Esophagus (tissue), 2 donors: Measurements from ENCODE around the gene GPR135. TPM values are rescaled to one million over a fixed set of nuclear protein-coding genes. Genes with fewer than 3 reads are reported as not detected.
A peak's percentile ranks its signal among the peaks of the same experiment; 100 is the strongest.

ENCODE experiments used
- H3K27ac ChIP-seq, 2 donors: one replicate each; pipeline ENCODE4 v1.5.1; 2013; ENCODE audit warnings: low read depth in 2 of 2, mild to moderate bottlenecking in 2 of 2, inconsistent platforms in 1 of 2, low read length in 1 of 2, moderate library complexity in 1 of 2
- H3K27me3 ChIP-seq, 2 donors: one replicate each; pipeline ENCODE4 v1.6.1; 2013; ENCODE audit warnings: low read length in 2 of 2, control low read depth in 1 of 2, mild to moderate bottlenecking in 1 of 2; ENCODE audit not compliant: insufficient read depth in 2 of 2, control insufficient read depth in 1 of 2
- H3K36me3 ChIP-seq, 2 donors: one replicate each; pipeline ENCODE4 v1.6.1; 2013; ENCODE audit warnings: low read length in 1 of 2; ENCODE audit not compliant: control insufficient read depth in 2 of 2, insufficient read depth in 2 of 2
- H3K4me1 ChIP-seq, 2 donors: one replicate each; pipeline ENCODE4 v1.6.1; 2013; ENCODE audit warnings: low read length in 1 of 2; ENCODE audit not compliant: control insufficient read depth in 2 of 2, insufficient read depth in 2 of 2
- H3K4me3 ChIP-seq, 2 donors: one replicate each; pipeline ENCODE4 v1.5.1; 2013; ENCODE audit warnings: low read length in 2 of 2, mild to moderate bottlenecking in 2 of 2, low read depth in 1 of 2, moderate library complexity in 1 of 2
- H3K9me3 ChIP-seq, 2 donors: one replicate each; pipeline ENCODE4 v1.6.1; 2013; ENCODE audit warnings: mild to moderate bottlenecking in 2 of 2, low read depth in 1 of 2, low read length in 1 of 2, moderate library complexity in 1 of 2; ENCODE audit not compliant: control insufficient read depth in 2 of 2, insufficient read depth in 1 of 2
- WGBS, 2 donors: extraction: QIAGEN DNeasy Blood & Tissue Kit; methylation state at CpG; one replicate each; pipeline ENCODE4 v1.1.7; 2013; 5-methylcytosine and 5-hydroxymethylcytosine counted together
- polyA plus RNA-seq, 2 donors: library from polyadenylated mRNA; stranded (reverse); fragments of 200-250 nt; gene quantifications; one replicate each; pipeline ENCODE4 v1.2.3, GENCODE V29; 2013
- donor health status: healthy with polysubstance abuse.
- donor health status: Bipolar disorder and iron deficiency.

The GPR135 gene, protein sequence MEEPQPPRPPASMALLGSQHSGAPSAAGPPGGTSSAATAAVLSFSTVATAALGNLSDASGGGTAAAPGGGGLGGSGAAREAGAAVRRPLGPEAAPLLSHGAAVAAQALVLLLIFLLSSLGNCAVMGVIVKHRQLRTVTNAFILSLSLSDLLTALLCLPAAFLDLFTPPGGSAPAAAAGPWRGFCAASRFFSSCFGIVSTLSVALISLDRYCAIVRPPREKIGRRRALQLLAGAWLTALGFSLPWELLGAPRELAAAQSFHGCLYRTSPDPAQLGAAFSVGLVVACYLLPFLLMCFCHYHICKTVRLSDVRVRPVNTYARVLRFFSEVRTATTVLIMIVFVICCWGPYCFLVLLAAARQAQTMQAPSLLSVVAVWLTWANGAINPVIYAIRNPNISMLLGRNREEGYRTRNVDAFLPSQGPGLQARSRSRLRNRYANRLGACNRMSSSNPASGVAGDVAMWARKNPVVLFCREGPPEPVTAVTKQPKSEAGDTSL
- polyA plus RNA-seq, result under 1 TPM; 0.43 to 0.52 TPM

- H3K9me3 ChIP-seq, result no peaks in the 10 kb centered on the region
- peak within 1 kb of the TSS; percentile 62 to 64 for H3K4me3 ChIP-seq
- H3K27me3 ChIP-seq, result no peaks in the 10 kb centered on the region
- 19 to 29% methylated on average over 26 to 40 of the region's 40 CpGs for WGBS, 2 donors
- H3K36me3 ChIP-seq, result no peaks in the 10 kb centered on the region
- H3K27ac ChIP-seq, result peak within 1 kb of the TSS; percentile 45 to 67
- peaks cover 6 to 7% of the 10 kb centered on the region in 2 donors for H3K4me1 ChIP-seq
Observed at GRCh38 chr14:59465316-59466135, at the start of gene GPR135. Gene GPR135, minus strand, starts transcription at chr14:59465380. Its CDS starts 154 bp downstream, at chr14:59465226.

DNA sequence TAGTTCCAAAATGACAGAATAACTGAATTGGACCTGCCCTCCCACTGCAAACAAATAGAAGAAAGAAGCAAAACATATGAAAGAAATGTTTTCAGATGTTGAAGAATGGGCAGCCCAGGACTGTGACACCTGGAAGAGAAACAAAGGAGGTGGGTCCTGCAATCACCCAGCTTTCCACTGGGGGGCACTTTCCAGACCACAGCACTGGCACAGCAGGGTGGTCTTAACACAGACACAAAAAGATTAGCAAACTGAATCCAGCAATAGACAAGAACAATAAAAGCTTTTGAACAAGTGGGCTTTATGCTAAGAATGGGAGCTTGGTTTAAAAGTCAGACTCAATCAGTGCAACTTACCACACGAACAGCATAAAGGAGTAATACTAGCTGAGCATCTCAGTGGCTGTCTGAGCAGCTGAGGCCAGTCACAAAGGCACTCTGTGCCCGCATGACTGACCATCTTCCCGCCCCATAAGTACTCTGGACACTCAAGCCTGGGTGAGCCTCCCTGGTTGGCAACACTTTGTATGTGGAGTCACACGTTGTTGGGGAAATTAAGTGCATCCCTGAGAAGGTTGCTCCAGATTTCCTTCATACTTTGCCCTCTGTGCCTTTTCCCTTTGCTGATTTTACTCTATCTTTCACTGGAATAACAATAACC is 46.9 kb upstream of the GPR135 start:
- no peaks in the 10 kb centered on the region for H3K27me3 ChIP-seq
- H3K4me3 ChIP-seq, result no peak overlapping the region
- 62 to 80% methylated on average over 4 of the region's 4 CpGs for WGBS, 2 donors
- no peaks in the 10 kb centered on the region for H3K9me3 ChIP-seq
- H3K4me1 ChIP-seq, result no peaks in the 10 kb centered on the region
- H3K27ac ChIP-seq, result no peak overlapping the region
- no peaks in the 10 kb centered on the region for H3K36me3 ChIP-seq

DNA sequence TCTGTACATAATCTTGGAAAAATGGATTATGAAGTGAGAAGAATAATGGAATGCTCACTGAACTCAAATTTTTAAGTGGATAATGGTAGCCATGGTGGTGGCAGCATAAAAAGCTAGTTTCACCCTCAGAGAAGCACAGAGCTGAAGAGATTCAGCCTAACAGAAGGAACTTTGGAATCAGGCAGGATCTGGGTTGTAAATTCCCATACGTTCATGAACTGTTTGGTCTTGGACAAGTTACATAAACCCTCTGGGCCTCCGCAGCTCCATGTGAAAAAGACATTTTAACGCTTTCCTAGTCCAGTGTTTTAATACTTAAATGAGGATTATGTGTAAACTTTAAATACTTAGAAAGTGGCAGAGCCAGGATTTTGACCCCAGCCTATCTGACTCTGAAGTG is 45.8 kb upstream of the GPR135 start:
- 32 to 44% methylated on average over 3 of the region's 3 CpGs for WGBS, 2 donors
- Histone ChIP-seq H3K27ac (no peak overlapping the region), H3K9me3 (no peaks in the 10 kb centered on the region), H3K36me3 (no peaks in the 10 kb centered on the region), H3K27me3 (no peaks in the 10 kb centered on the region), H3K4me1 (no peaks in the 10 kb centered on the region), H3K4me3 (no peak overlapping the region)

DNA sequence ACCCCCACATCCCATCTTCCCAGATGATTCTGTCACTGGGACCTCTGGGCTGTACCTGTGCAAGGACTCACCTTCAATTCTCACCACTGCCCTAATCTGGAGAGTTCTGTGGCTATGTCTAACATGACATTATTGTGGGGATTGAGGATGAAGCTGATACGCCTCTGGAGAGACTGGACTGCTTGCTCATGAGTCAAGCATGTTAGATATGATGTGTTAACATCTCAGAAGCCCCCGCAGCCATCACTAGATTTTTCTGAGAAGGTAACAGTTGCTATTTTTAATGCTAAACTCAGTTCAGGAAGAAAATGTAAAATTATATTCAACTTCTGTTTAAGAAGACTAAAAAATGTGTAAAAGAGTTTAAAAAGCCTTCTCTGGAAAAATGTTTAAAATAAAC is 44.8 kb upstream of the GPR135 start:
- WGBS, 2 donors, result 79 to 85% methylated on average over 2 of the region's 2 CpGs
- H3K27ac ChIP-seq, result no peak overlapping the region

DNA sequence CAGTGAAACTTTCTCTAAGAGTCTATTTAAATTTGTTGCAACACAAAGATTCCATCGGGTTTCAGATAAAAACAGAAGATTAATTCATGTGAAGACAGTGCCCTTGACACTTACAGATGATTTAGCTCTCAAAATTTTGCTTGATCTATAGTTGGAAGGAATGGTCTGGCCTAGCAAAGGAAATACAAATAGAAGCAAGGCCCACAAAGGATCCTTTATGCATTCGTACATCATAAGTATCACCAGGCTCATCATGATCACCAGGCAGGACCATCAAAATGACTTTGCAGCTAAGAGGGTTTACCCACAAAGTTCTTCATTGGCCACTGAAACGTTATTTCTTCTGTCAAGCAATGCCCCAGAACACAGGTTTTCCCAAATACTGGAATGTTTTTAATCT is 43.9 kb upstream of the GPR135 start:
- H3K27me3 ChIP-seq, result no peaks in the 10 kb centered on the region
- 80 to 85% methylated on average over 3 of the region's 3 CpGs for WGBS, 2 donors
- no peaks in the 10 kb centered on the region for H3K36me3 ChIP-seq
- no peaks in the 10 kb centered on the region for H3K9me3 ChIP-seq
- no peak overlapping the region for H3K4me3 ChIP-seq
- H3K4me1 ChIP-seq, result no peaks in the 10 kb centered on the region
- no peak overlapping the region for H3K27ac ChIP-seq

More for the DNA sequence above, 44.8 kb upstream of the GPR135 start:
- Histone ChIP-seq H3K9me3 (no peaks in the 10 kb centered on the region), H3K27me3 (no peaks in the 10 kb centered on the region), H3K4me1 (no peaks in the 10 kb centered on the region), H3K36me3 (no peaks in the 10 kb centered on the region), H3K4me3 (no peak overlapping the region)

DNA sequence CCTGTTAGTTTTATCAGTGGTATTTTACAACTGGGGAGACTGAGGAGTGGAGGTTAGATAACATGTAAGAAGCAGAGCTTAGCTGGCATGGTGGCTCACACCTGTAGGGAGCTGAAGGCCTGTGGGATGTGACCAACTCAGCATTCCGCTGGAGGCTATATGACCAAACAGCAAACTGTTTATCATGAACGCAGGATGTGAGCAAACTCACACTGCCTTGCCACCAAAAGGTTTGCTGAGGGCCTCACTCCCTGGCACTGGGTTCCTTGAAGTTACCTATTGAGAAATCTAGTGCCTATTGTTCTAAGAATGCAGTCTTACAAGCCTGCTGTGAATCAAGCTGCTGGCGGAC is 42.5 kb upstream of the GPR135 start:
- 89% methylated on average over 3 of the region's 3 CpGs for WGBS, 2 donors
- Histone ChIP-seq H3K27me3 (no peaks in the 10 kb centered on the region), H3K4me1 (no peaks in the 10 kb centered on the region), H3K4me3 (no peak overlapping the region), H3K36me3 (no peaks in the 10 kb centered on the region), H3K27ac (no peak overlapping the region), H3K9me3 (no peaks in the 10 kb centered on the region)

- H3K4me3 ChIP-seq, result no peak overlapping the region
- H3K27ac ChIP-seq, result no peak overlapping the region
- no peaks in the 10 kb centered on the region for H3K36me3 ChIP-seq
- no peaks in the 10 kb centered on the region for H3K4me1 ChIP-seq
- H3K27me3 ChIP-seq, result no peaks in the 10 kb centered on the region
- no peaks in the 10 kb centered on the region for H3K9me3 ChIP-seq
Observed at GRCh38 chr14:59507063-59507751, 42.0 kb upstream of the GPR135 start.

DNA sequence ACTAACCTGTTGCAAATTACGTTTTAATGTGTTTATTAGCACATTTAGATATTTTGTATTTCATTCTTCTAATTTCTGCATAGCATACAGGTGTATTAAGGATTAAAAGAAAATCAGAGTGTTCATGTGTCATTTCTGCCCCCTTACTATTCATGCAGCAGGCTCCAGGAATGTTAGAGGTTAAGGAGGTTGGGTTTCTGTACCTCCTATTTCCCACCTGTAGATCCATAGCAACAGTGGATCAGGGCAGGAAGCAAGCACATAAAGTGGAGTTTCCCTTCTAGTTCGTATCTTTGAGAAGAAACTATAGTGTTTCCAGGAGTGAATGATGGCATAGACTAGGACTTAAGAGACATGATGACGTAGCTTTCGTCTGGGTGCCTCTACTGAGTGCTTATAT is 38.1 kb upstream of the GPR135 start:
- Histone ChIP-seq H3K27me3 (no peaks in the 10 kb centered on the region), H3K4me1 (no peaks in the 10 kb centered on the region), H3K27ac (no peak overlapping the region), H3K9me3 (no peaks in the 10 kb centered on the region), H3K4me3 (no peak overlapping the region), H3K36me3 (no peaks in the 10 kb centered on the region)
- 82 to 87% methylated on average over 4 of the region's 4 CpGs for WGBS, 2 donors

DNA sequence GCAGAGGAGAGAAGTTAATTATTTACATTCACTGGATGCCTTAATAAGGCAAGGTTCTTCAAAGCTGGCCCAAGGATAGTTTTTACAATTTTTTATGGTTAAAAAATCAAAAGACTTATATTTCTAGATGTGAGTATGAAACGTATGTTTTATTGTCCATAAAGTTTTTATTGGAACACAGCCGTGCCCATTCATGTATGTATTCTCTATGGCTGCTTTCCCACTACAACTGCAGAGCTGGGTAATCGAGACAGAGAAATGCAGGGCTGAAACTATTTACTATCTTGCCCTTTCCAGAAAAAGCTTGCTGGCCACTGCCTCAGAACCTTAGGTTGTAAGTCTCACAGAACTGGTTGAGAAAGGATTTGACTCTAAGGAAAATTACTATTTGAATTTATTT is 35.6 kb upstream of the GPR135 start:
- H3K4me1 ChIP-seq, result no peaks in the 10 kb centered on the region
- H3K9me3 ChIP-seq, result no peaks in the 10 kb centered on the region
- no peaks in the 10 kb centered on the region for H3K36me3 ChIP-seq
- no peaks in the 10 kb centered on the region for H3K27me3 ChIP-seq
- H3K27ac ChIP-seq, result no peak overlapping the region
- no peak overlapping the region for H3K4me3 ChIP-seq
- 79 to 87% methylated on average over 3 of the region's 3 CpGs for WGBS, 2 donors
